WTC11 (cell line): ENCODE measurements around the gene UGT1A8. TPM values are rescaled to one million over a fixed set of nuclear protein-coding genes. Genes with fewer than 3 reads are reported as not detected.

Experiments used
- ATAC-seq: fragments of 200-7000 bp; cut with Tn5 transposase; 2 replicates; pipeline ENCODE4 v1.10.0; 2021; ENCODE audit warnings: mild to moderate bottlenecking, moderate library complexity
- CTCF ChIA-PET: fragments of 300-600 bp; sonication (Branson Sonifier 250); formaldehyde crosslinking; loops from one replicate; lab custom pipeline; 2021; ENCODE audit warnings: antibody characterized with exemption; lab: Charles Lee
- POLR2A ChIA-PET: fragments of 350-600 bp; sonication (Branson Sonifier 250); formaldehyde crosslinking; loops from one replicate; lab custom pipeline; 2021; ENCODE audit warnings: antibody characterized with exemption; lab: Charles Lee
- DNase-seq: peaks from one replicate; pipeline ENCODE4 v3.0.0; 2021; ENCODE audit warnings: low spot score
- H3K27ac Mint-ChIP-seq: 2 replicates; pipeline ENCODE4 v1.8.0; 2021; ENCODE audit warnings: mixed read lengths
- H3K27me3 Mint-ChIP-seq: 2 replicates; pipeline ENCODE4 v1.8.0; 2021; ENCODE audit warnings: low read depth, mild to moderate bottlenecking, moderate library complexity, mixed read lengths
- H3K36me3 Mint-ChIP-seq: 2 replicates; pipeline ENCODE4 v1.8.0; 2021; ENCODE audit warnings: mixed read lengths
- H3K4me1 Mint-ChIP-seq: 2 replicates; pipeline ENCODE4 v1.8.0; 2022; ENCODE audit warnings: mixed read lengths
- H3K4me3 Mint-ChIP-seq: 2 replicates; pipeline ENCODE4 v1.8.0; 2021; ENCODE audit warnings: mild to moderate bottlenecking, moderate library complexity, mixed read lengths
- H3K9me3 Mint-ChIP-seq: 2 replicates; pipeline ENCODE4 v1.8.0; 2021; ENCODE audit warnings: mixed read lengths
- ARID4B ChIP-seq: sonication (generic); formaldehyde crosslinking; IDR thresholded peaks from 2 replicates; pipeline ENCODE4 v1.8.0; 2023; ENCODE audit warnings: missing genetic modification reagents, mild to moderate bottlenecking, borderline replicate concordance
- ATF2 ChIP-seq: sonication (generic); formaldehyde crosslinking; IDR thresholded peaks from 2 replicates; pipeline ENCODE4 v1.8.1; 2022; ENCODE audit warnings: low read depth, missing genetic modification reagents, borderline replicate concordance
- E2F4 ChIP-seq: sonication (generic); formaldehyde crosslinking; IDR thresholded peaks from 2 replicates; pipeline ENCODE4 v1.8.1; 2022; ENCODE audit warnings: low read depth, mild to moderate bottlenecking, moderate library complexity, missing genetic modification reagents, borderline replicate concordance
- ELF4 ChIP-seq: sonication (generic); formaldehyde crosslinking; IDR thresholded peaks from 2 replicates; pipeline ENCODE4 v1.8.1; 2022; ENCODE audit warnings: low read depth, mild to moderate bottlenecking, moderate library complexity, missing genetic modification reagents
- ERG ChIP-seq: fragments of 250-450 bp; sonication (Bioruptor Pico); IDR thresholded peaks from 2 replicates; pipeline ENCODE4 v1.8.0; 2021; ENCODE audit warnings: mild to moderate bottlenecking
- FOXP1 ChIP-seq: sonication (generic); formaldehyde crosslinking; IDR thresholded peaks from 2 replicates; pipeline ENCODE4 v1.8.0; 2022; ENCODE audit warnings: missing genetic modification reagents, mild to moderate bottlenecking, moderate library complexity, borderline replicate concordance
- GRHL2 ChIP-seq: fragments of 250-450 bp; sonication (Bioruptor Pico); IDR thresholded peaks from 2 replicates; pipeline ENCODE4 v1.8.0; 2022; ENCODE audit warnings: mild to moderate bottlenecking, moderate library complexity; ENCODE audit not compliant: insufficient replicate concordance, severe bottlenecking
- NFE2L1 ChIP-seq: sonication (generic); formaldehyde crosslinking; IDR thresholded peaks from 2 replicates; pipeline ENCODE4 v1.8.1; 2023; ENCODE audit warnings: missing genetic modification reagents
- RORB ChIP-seq: fragments of 250-450 bp; sonication (Bioruptor Pico); IDR thresholded peaks from 2 replicates; pipeline ENCODE4 v1.9.0; 2021; ENCODE audit warnings: mild to moderate bottlenecking
- TEAD4 ChIP-seq: sonication (generic); formaldehyde crosslinking; IDR thresholded peaks from 2 replicates; pipeline ENCODE4 v1.8.0; 2022; ENCODE audit warnings: mild to moderate bottlenecking, missing genetic modification reagents
- USF1 ChIP-seq: sonication (generic); formaldehyde crosslinking; IDR thresholded peaks from 2 replicates; pipeline ENCODE4 v1.8.0; 2022; ENCODE audit warnings: mild to moderate bottlenecking, missing genetic modification reagents
- USF2 ChIP-seq: sonication (generic); formaldehyde crosslinking; IDR thresholded peaks from 2 replicates; pipeline ENCODE4 v1.8.1; 2023; ENCODE audit warnings: mild to moderate bottlenecking, missing genetic modification reagents, moderate library complexity
- ZBTB21 ChIP-seq: sonication (generic); formaldehyde crosslinking; IDR thresholded peaks from 2 replicates; pipeline ENCODE4 v1.8.1; 2023; ENCODE audit warnings: mild to moderate bottlenecking, missing genetic modification reagents, borderline replicate concordance
- ZNF138 ChIP-seq: sonication (generic); formaldehyde crosslinking; conservative IDR thresholded peaks from 2 replicates; pipeline ENCODE4 v1.8.1; 2022; ENCODE audit warnings: mild to moderate bottlenecking, moderate library complexity, missing genetic modification reagents
- ZNF219 ChIP-seq: sonication (generic); formaldehyde crosslinking; IDR thresholded peaks from 2 replicates; pipeline ENCODE4 v1.8.0; 2023; ENCODE audit warnings: missing genetic modification reagents, mild to moderate bottlenecking, borderline replicate concordance
- ZNF232 ChIP-seq: sonication (generic); formaldehyde crosslinking; IDR thresholded peaks from 2 replicates; pipeline ENCODE4 v1.8.0; 2022; ENCODE audit warnings: mild to moderate bottlenecking, missing genetic modification reagents
- ZNF317 ChIP-seq: sonication (generic); formaldehyde crosslinking; IDR thresholded peaks from 2 replicates; pipeline ENCODE4 v1.8.1; 2023; ENCODE audit warnings: low read depth, mild to moderate bottlenecking, moderate library complexity, missing genetic modification reagents, borderline replicate concordance
- ZSCAN18 ChIP-seq: fragments of 250-450 bp; sonication (Bioruptor Pico); IDR thresholded peaks from 2 replicates; pipeline ENCODE4 v2.1.2; 2022; ENCODE audit warnings: mild to moderate bottlenecking, moderate library complexity
- total RNA-seq: library from RNA; stranded (reverse); gene quantifications from 3 replicates; pipeline ENCODE4 v1.2.3, GENCODE V29; 2021

Gene UGT1A8
- total RNA-seq, 1 experiment from 2014 or later, result 0.13 TPM

GRCh38 chr2:233668605-233669260, 51.3 kb downstream of the UGT1A8 start:
- no peaks in the 10 kb centered on the region for H3K36me3 Mint-ChIP-seq
- no peaks in the 10 kb centered on the region; the same call in 1 of the 2 replicates for H3K27me3 Mint-ChIP-seq
- ChIA-PET CTCF (no interaction called here), POLR2A (no interaction called here)
- no peak overlapping the region for H3K4me3 Mint-ChIP-seq
- no peaks in the 10 kb centered on the region for H3K4me1 Mint-ChIP-seq
- no peak for ATAC-seq
- peaks cover 28% of the 10 kb centered on the region for H3K9me3 Mint-ChIP-seq
- H3K27ac Mint-ChIP-seq, result no peak overlapping the region
- no peak for DNase-seq
- TF ChIP-seq TEAD4 (CRISPR knock-in tag) (no peak), ATF2 (CRISPR knock-in tag) (no peak), ZNF232 (no peak), USF1 (CRISPR knock-in tag) (no peak), ZBTB21 (no peak), ELF4 (CRISPR knock-in tag) (no peak), E2F4 (CRISPR knock-in tag) (no peak), ARID4B (CRISPR knock-in tag) (no peak), ZNF138 (CRISPR knock-in tag) (no peak), ZNF219 (CRISPR knock-in tag) (no peak), FOXP1 (CRISPR knock-in tag) (no peak), ZSCAN18 (CRISPR knock-in tag) (no peak), NFE2L1 (CRISPR knock-in tag) (no peak), ZNF317 (CRISPR knock-in tag) (no peak), RORB (CRISPR knock-in tag) (no peak), ERG (CRISPR knock-in tag) (no peak), GRHL2 (CRISPR knock-in tag) (no peak), USF2 (CRISPR knock-in tag) (no peak)
